Measurements from ENCODE around the gene EHD1. TPM values are rescaled to one million over a fixed set of nuclear protein-coding genes. Genes with fewer than 3 reads are reported as not detected.

The EHD1 gene
- polyA plus RNA-seq, 2 of the 4 experiments (the other 2 are of a cell fraction), result 25.9 to 37.8 TPM

DNA sequence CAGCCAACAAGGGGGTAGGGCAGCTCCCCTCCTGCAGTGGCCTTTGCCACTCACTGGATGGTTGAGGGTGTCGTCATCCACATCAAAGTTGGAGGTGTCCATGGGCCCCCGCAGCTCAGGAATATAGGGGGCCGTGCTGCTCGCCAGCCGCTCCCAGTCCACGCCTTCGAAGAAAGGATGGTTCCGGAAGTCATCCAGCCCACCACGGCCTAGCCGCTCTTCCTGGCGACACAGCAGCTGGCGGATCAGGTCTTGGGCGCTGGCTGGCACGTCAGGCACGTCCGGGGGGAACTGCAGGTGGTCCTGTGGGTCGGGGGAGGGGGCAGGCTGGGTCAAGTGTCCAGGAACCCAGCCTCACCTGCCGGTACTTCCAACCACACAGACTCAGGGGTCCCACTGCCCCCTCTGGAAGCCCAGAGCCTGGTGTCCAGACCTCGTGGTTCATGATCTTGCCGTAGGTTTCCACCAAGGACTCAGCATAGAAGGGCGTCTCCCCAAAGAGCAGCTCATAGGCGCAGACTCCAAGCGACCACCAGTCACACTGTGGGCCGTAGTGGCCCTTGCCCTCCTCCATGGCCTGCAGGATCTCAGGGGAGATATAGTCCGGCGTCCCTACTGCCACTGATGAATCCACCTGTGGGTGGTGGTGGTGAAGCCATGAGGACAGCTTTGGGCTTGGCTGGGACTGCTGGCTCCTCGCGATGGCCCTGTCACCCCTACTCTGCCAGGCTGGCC lies 39.7 kb downstream of the EHD1 start:
- DNase-seq (ENCODE audit: low read depth in 1 of 2, low spot score in 1 of 2) (no peak), FAIRE-seq (no peak), ATAC-seq (no peak)
- Histone ChIP-seq H3K4me1 (peaks cover 37% of the 10 kb centered on the region), H3K4me3 (no peak overlapping the region), H3K4me2 (no peak overlapping the region), H3K9me3 (no peaks in the 10 kb centered on the region), H3K27ac (no peak overlapping the region)
- ChIA-PET POLR2A (no interaction called here), CTCF (interaction anchor here (1.5 to 39.4 kb wide), 5 partner anchors 8 to 176 kb away, joined by 4 to 1607 read pairs (median 9); partner anchors contain the start of genes ARL2 and EHD1)
- WGBS (ENCODE audit: missing lambda C conversion rate), result 90% methylated on average over 27 of the region's 28 CpGs
- TF ChIP-seq ZNF302 (CRISPR knock-in tag; IDR thresholded peaks at IDR 0.05) (no peak), HDAC2 (IDR thresholded peaks at IDR 0.05) (no peak), KDM1A (IDR thresholded peaks at IDR 0.05; ENCODE audit: low read depth) (no peak), TFCP2L1 (CRISPR knock-in tag; IDR thresholded peaks at IDR 0.05) (no peak), HOXA7 (CRISPR knock-in tag; IDR thresholded peaks at IDR 0.05) (no peak)
- TF ChIP-seq, protein P1, sequence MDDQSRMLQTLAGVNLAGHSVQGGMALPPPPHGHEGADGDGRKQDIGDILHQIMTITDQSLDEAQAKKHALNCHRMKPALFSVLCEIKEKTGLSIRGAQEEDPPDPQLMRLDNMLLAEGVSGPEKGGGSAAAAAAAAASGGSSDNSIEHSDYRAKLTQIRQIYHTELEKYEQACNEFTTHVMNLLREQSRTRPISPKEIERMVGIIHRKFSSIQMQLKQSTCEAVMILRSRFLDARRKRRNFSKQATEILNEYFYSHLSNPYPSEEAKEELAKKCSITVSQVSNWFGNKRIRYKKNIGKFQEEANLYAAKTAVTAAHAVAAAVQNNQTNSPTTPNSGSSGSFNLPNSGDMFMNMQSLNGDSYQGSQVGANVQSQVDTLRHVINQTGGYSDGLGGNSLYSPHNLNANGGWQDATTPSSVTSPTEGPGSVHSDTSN (IDR thresholded peaks at IDR 0.05), result no peak
- TF ChIP-seq, protein P2, sequence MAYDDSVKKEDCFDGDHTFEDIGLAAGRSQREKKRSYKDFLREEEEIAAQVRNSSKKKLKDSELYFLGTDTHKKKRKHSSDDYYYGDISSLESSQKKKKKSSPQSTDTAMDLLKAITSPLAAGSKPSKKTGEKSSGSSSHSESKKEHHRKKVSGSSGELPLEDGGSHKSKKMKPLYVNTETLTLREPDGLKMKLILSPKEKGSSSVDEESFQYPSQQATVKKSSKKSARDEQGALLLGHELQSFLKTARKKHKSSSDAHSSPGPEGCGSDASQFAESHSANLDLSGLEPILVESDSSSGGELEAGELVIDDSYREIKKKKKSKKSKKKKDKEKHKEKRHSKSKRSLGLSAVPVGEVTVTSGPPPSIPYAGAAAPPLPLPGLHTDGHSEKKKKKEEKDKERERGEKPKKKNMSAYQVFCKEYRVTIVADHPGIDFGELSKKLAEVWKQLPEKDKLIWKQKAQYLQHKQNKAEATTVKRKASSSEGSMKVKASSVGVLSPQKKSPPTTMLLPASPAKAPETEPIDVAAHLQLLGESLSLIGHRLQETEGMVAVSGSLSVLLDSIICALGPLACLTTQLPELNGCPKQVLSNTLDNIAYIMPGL (CRISPR knock-in tag; IDR thresholded peaks at IDR 0.05; ENCODE audit: borderline replicate concordance), result no peak
- TF ChIP-seq, protein P3, sequence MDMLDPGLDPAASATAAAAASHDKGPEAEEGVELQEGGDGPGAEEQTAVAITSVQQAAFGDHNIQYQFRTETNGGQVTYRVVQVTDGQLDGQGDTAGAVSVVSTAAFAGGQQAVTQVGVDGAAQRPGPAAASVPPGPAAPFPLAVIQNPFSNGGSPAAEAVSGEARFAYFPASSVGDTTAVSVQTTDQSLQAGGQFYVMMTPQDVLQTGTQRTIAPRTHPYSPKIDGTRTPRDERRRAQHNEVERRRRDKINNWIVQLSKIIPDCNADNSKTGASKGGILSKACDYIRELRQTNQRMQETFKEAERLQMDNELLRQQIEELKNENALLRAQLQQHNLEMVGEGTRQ (IDR thresholded peaks at IDR 0.05), result no peak
- TF ChIP-seq, protein P4, sequence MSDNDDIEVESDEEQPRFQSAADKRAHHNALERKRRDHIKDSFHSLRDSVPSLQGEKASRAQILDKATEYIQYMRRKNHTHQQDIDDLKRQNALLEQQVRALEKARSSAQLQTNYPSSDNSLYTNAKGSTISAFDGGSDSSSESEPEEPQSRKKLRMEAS (IDR thresholded peaks at IDR 0.05), result no peak

DNA sequence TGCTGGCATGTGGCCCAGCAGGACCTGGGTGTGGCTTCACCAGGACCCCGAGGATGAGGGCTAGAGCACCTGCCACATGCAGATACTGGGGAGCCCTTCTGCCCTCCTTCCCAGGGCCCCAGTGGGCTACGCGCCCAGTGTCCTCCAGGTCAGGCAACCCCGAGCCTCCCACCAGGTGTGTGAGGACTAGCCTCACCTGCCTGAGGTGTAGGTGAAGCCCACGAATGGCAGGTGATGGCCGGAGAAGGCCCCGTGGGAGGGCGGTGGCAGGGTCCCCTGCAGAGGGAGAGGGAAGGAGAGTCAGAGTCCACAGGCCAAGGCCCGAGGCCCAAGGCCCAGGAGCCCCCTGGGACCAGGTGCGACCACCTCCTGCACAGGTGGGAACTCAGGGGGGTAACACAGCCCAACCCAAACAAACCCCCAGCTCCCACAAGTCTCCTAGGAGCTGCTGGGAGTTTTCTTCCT lies 40.5 kb downstream of the EHD1 start:
- H3K4me3 ChIP-seq, result no peak overlapping the region
- peaks cover 28% of the 10 kb centered on the region for H3K4me1 ChIP-seq
- 92% methylated on average over 7 of the region's 10 CpGs for WGBS (ENCODE audit: missing lambda C conversion rate)
- no peak for ATAC-seq
- no peak overlapping the region for H3K4me2 ChIP-seq
- H3K9me3 ChIP-seq, result no peaks in the 10 kb centered on the region
- CTCF ChIA-PET, result interaction anchor here (1.5 to 39.4 kb wide), 4 partner anchors 9 to 49 kb away, joined by 4 to 1607 read pairs (median 236); partner anchors contain the start of gene EHD1
- H3K27ac ChIP-seq, result no peak overlapping the region
- TF ChIP-seq, protein P1 (IDR thresholded peaks at IDR 0.05), result no peak
- no peak for TF ChIP-seq CBX8 (IDR thresholded peaks at IDR 0.05)
- no peak for TF ChIP-seq HOXA7 (CRISPR knock-in tag; IDR thresholded peaks at IDR 0.05)
- TF ChIP-seq JUNB (IDR thresholded peaks at IDR 0.05), result no peak
- TF ChIP-seq POLR2AphosphoS2 (conservative IDR thresholded peaks at IDR 0.05; ENCODE audit: low read length), result no peak
- no peak for TF ChIP-seq MAZ (IDR thresholded peaks at IDR 0.05; ENCODE audit: borderline replicate concordance, low read depth, low read length)
- TF ChIP-seq KDM5A (IDR thresholded peaks at IDR 0.05), result no peak
- DNase-seq (ENCODE audit: low read depth in 1 of 2, low spot score in 1 of 2), result no peak
- FAIRE-seq, result no peak
- POLR2A ChIA-PET, result no interaction called here

DNA sequence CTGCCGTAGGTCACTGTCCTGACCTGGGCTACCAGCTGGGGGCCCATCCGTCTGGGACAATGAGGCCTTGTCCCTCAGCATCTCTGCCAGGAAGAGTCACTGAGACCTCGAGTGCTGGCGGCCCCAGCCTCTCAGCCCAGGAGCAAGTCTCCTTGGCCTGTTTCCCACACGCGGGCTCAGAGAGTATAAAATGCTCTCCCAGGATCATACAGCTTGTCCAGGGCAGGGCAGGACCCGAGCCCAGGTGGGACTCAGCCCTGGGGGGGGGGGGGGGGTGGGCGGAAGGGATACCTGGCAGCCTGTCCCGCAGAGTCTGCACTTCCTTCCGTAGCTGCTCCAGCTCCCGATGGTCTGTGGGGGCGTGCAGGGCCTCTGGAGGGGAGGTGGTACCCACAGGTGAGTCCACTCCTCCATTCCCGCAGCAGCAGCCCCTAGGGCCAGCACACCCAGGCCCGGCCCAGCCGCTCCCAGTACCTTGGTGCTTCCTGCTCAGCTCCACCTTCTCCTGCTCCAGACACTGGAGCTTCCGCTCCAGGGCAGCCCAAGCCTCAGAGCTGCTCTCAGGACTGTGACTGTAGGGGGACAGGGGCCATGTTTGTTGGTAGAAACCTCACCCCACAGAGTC lies 41.9 kb downstream of the EHD1 start:
- ChIA-PET POLR2A (interaction anchor here (1.3 kb wide), 1 partner anchor 177 kb away, joined by 3 read pairs; the partner anchor contains the start of gene ARL2), CTCF (interaction anchor here (1.2 to 39.4 kb wide), 6 partner anchors 10 to 177 kb away, joined by 3 to 1607 read pairs (median 44); partner anchors contain the start of genes ARL2, CDC42BPG and EHD1)
- H3K4me3 ChIP-seq, result no peak overlapping the region
- FAIRE-seq (no peak), ATAC-seq (no peak), DNase-seq (ENCODE audit: low read depth in 1 of 2, low spot score in 1 of 2) (no peak)
- H3K27ac ChIP-seq, result peak overlapping the region in 1 of 2 experiments; percentile 68; a peak in 4 of 6 replicates
- WGBS (ENCODE audit: missing lambda C conversion rate), result 86% methylated on average over 11 of the region's 16 CpGs
- H3K4me1 ChIP-seq, result peaks cover 17% of the 10 kb centered on the region
- H3K4me2 ChIP-seq, result no peak overlapping the region
- no peaks in the 10 kb centered on the region for H3K9me3 ChIP-seq
- TF ChIP-seq POLR2A (IDR thresholded peaks at IDR 0.05; ENCODE audit: low read length) (no peak), JUN (IDR thresholded peaks at IDR 0.05) (no peak), CEBPB (IDR thresholded peaks at IDR 0.05) (no peak), BHLHE40 (IDR thresholded peaks at IDR 0.05; ENCODE audit: low read depth, low read length) (no peak), RNF2 (IDR thresholded peaks at IDR 0.05; ENCODE audit: borderline replicate concordance, low read depth) (no peak), HOXA7 (CRISPR knock-in tag; IDR thresholded peaks at IDR 0.05) (no peak), ZFP36 (IDR thresholded peaks at IDR 0.05; ENCODE audit: borderline replicate concordance, partially characterized antibody) (no peak), GATA3 (IDR thresholded peaks at IDR 0.05; ENCODE audit: borderline replicate concordance) (no peak), RCOR1 (IDR thresholded peaks at IDR 0.05; ENCODE audit: low read depth, low read length) (no peak), MYC (IDR thresholded peaks at IDR 0.05; ENCODE audit: borderline replicate concordance, low read length) (no peak), NPAS2 (CRISPR knock-in tag; IDR thresholded peaks at IDR 0.05; ENCODE audit: borderline replicate concordance) (no peak)
- TF ChIP-seq, protein P2 (CRISPR knock-in tag; IDR thresholded peaks at IDR 0.05; ENCODE audit: borderline replicate concordance), result no peak

Data from A549 (cell line).